Measurements from ENCODE around the gene ABO.

DNA sequence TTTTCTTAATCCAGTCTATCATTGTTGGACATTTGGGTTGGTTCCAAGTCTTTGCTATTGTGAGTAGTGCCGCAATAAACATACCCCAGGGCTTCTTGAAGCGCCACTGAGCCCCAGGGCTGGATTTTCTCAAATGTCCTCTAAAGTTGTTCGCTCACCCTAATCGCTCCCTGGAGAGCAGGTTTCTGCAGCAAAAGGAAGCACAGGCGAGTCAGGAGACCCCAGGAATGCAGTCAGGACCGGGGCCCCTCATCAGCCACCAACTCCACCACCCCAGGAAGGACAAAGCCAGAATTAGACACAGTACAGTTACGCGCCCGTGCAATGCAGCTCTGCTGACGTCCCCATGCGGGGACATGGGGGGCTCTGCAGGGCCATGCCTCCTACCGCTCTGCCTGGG is 50.2 kb downstream of the ABO start:
- TF ChIP-seq, protein P1, sequence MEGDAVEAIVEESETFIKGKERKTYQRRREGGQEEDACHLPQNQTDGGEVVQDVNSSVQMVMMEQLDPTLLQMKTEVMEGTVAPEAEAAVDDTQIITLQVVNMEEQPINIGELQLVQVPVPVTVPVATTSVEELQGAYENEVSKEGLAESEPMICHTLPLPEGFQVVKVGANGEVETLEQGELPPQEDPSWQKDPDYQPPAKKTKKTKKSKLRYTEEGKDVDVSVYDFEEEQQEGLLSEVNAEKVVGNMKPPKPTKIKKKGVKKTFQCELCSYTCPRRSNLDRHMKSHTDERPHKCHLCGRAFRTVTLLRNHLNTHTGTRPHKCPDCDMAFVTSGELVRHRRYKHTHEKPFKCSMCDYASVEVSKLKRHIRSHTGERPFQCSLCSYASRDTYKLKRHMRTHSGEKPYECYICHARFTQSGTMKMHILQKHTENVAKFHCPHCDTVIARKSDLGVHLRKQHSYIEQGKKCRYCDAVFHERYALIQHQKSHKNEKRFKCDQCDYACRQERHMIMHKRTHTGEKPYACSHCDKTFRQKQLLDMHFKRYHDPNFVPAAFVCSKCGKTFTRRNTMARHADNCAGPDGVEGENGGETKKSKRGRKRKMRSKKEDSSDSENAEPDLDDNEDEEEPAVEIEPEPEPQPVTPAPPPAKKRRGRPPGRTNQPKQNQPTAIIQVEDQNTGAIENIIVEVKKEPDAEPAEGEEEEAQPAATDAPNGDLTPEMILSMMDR (IDR thresholded peaks at IDR 0.05; ENCODE audit: borderline replicate concordance, extremely low read depth, low read length, poor library complexity, severe bottlenecking) = no peak
- no peak for TF ChIP-seq EZH2 (IDR thresholded peaks at IDR 0.05; ENCODE audit: borderline replicate concordance, low read depth, low read length, severe bottlenecking)
